Urinary bladder (tissue), 4 donors: ENCODE measurements around the gene ARHGAP22. TPM values are rescaled to one million over a fixed set of nuclear protein-coding genes. Genes with fewer than 3 reads are reported as not detected.
"Not testable (repeated sequence)": the region's sequence is repeated elsewhere in the genome, so short reads cannot be mapped to it uniquely, and the experiment has no call there.

Experiments used
- DNase-seq: peaks from one replicate; pipeline ENCODE4 v3.0.0-alpha.2; 2015; ENCODE audit errors: extremely low spot score
- H3K27ac ChIP-seq: one replicate; pipeline ENCODE4 v1.5.1; 2013; ENCODE audit warnings: low read depth, mild to moderate bottlenecking, moderate library complexity
- H3K36me3 ChIP-seq: one replicate; pipeline ENCODE4 v1.6.1; 2013; ENCODE audit warnings: mild to moderate bottlenecking, moderate library complexity; ENCODE audit not compliant: insufficient read depth
- H3K4me1 ChIP-seq: one replicate; pipeline ENCODE4 v1.6.1; 2013; ENCODE audit warnings: mild to moderate bottlenecking, moderate library complexity; ENCODE audit not compliant: insufficient read depth
- H3K4me3 ChIP-seq: one replicate; pipeline ENCODE4 v1.5.1; 2013; ENCODE audit warnings: low read depth, low read length
- WGBS: extraction: QIAGEN DNeasy Blood & Tissue Kit; methylation state at CpG from one replicate; pipeline ENCODE4 v1.1.7; 2013; 5-methylcytosine and 5-hydroxymethylcytosine counted together
- polyA plus RNA-seq: library from polyadenylated mRNA; stranded (reverse); fragments of 200-250 nt; gene quantifications from one replicate; pipeline ENCODE4 v1.2.3, GENCODE V29; 2013
- total RNA-seq: library from RNA; depleted of rRNA; stranded (reverse); fragments of >200 nt; gene quantifications from one replicate; pipeline ENCODE4 v1.2.3, GENCODE V29; 2014
- donor health status: healthy with polysubstance abuse.
- donor health status: healthy.

The ARHGAP22 gene
- total and polyA plus RNA-seq, 2 donors, result 2.3 to 6.0 TPM

DNA sequence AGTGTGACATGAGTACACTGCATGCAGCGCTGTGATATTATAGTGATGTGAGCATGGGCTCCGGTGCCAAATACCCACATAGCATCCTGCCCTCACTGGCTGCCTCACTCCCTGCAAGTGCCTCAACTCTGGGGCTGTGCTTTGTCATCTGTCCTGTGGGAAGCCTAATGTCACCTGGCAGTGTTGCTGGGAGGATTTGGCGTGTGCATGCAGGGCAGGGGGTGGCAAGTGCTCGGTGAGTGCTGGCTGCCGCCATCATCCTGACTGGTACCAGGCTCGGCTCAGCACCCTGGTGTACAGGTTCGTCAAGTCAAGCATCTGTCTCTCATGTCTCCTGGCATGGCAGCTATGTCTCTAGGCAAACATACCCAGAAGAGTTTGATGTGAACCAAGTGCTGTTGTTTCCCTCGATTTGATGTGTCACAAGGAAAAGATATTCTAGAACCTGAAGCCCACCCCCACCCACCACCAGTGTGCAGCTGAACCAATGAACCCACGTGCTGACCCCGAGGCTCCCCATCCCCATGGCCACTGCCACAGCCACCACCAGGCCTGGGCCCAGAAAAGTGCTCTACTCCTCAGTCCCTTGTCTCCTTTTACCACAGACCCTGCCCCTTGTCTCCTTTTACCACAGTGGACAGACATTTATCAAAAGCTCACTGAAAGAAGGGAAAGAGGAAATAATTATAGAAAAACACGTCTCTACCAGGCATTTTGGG is 162.6 kb downstream of the ARHGAP22 start:
- 84% methylated on average over 11 of the region's 11 CpGs for WGBS
- no peak for DNase-seq
- no peak overlapping the region for H3K4me3 ChIP-seq

GRCh38 chr10:48440771-48441170 is 164.1 kb downstream of the ARHGAP22 start:
- WGBS, result 97% methylated on average over 4 of the region's 4 CpGs
- H3K4me1 ChIP-seq, result no peaks in the 10 kb centered on the region

More for the DNA sequence above, 162.6 kb downstream of the ARHGAP22 start:
- H3K27ac ChIP-seq, result no peak overlapping the region
- H3K36me3 ChIP-seq, result no peaks in the 10 kb centered on the region
- no peaks in the 10 kb centered on the region for H3K4me1 ChIP-seq

DNA sequence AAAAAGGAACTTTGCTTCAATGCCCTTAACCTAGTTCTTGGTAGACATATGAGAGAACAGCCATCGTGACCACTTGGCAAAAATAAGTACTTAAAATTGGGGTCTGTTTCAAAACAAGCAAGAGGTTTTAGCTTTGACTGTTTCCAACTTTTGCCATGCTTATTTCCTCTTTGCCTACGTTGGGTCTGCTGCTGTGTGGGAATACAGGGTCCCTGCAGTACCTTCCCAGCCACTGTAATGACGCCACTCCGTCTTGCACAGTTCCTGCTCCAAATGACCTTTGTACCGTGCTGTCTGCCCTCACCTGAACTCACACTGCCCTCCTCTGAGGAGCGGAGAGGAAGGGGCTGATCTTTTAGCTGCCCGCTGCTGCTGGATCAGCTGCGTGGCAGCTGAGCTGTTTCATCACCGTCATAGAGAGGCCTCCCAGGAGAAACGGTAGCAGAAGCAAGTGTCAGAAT is 165.3 kb downstream of the ARHGAP22 start:
- no peak for DNase-seq
- Histone ChIP-seq H3K4me3 (no peak overlapping the region), H3K4me1 (no peaks in the 10 kb centered on the region), H3K36me3 (no peaks in the 10 kb centered on the region), H3K27ac (no peak overlapping the region)
- 71% methylated on average over 10 of the region's 10 CpGs for WGBS

More at GRCh38 chr10:48440771-48441170, 164.1 kb downstream of the ARHGAP22 start:
- Histone ChIP-seq H3K36me3 (no peaks in the 10 kb centered on the region), H3K4me3 (no peak overlapping the region), H3K27ac (no peak overlapping the region)
- no peak for DNase-seq

GRCh38 chr10:48439031-48439430 is 165.8 kb downstream of the ARHGAP22 start:
- no peak for DNase-seq
- H3K4me3 ChIP-seq, result no peak overlapping the region
- H3K4me1 ChIP-seq, result no peaks in the 10 kb centered on the region
- 82% methylated on average over 2 of the region's 2 CpGs for WGBS
- no peaks in the 10 kb centered on the region for H3K36me3 ChIP-seq
- H3K27ac ChIP-seq, result no peak overlapping the region

DNA sequence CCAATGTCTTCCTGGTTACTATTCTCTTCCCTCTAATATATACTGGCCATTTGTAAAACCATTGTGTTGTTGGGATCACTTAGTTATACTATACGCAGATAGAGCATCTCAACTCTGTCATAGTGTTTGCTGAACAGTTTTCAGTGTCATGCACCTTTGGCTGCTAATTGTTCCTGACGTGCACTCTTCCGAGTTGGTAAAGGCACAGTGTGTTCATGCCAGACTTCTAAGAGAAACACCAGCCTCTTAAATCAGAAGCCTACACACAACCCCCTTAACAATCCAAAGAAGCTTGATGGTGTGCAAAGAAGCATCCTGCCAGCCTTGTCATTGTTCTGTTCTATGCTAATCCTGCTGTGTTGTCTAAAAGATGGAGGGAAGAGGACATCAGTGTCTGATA is 167.3 kb downstream of the ARHGAP22 start:
- 91% methylated on average over 3 of the region's 3 CpGs for WGBS
- H3K4me1 ChIP-seq, result no peaks in the 10 kb centered on the region
- DNase-seq, result no peak
- no peak overlapping the region for H3K4me3 ChIP-seq
- no peak overlapping the region for H3K27ac ChIP-seq
- H3K36me3 ChIP-seq, result no peaks in the 10 kb centered on the region

DNA sequence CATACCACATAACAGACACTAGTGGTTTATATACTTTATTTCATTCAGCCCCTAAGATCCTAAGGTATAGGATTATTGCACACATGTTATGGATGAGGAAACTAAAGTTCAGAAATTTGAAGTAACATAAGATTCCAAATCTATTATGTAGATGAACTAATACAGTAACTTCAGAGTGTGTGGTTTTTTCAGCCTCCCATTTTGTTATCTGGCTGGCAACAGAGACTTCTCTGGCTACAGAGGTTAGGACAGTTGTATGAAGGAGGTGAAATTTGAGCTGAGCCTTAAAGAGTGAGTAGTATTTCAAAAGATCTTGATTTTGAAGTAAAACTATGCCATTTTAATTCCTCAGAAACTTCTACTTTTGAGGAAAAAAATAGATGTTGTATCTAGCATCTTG is 173.0 kb downstream of the ARHGAP22 start:
- DNase-seq, result no peak
- H3K27ac ChIP-seq, result no peak overlapping the region
- peaks cover 4% of the 10 kb centered on the region for H3K36me3 ChIP-seq
- no peaks in the 10 kb centered on the region for H3K4me1 ChIP-seq
- H3K4me3 ChIP-seq, result no peak overlapping the region

- no peak for DNase-seq
- Histone ChIP-seq H3K4me3 (no peak overlapping the region), H3K36me3 (peaks cover 4% of the 10 kb centered on the region), H3K4me1 (no peaks in the 10 kb centered on the region), H3K27ac (no peak overlapping the region)
- WGBS, result 91% methylated on average over 4 of the region's 4 CpGs
Observed at GRCh38 chr10:48430402-48430993, 174.4 kb downstream of the ARHGAP22 start.

- H3K36me3 ChIP-seq, result peaks cover 4% of the 10 kb centered on the region
- DNase-seq, result no peak
- H3K27ac ChIP-seq, result no peak overlapping the region
- H3K4me3 ChIP-seq, result no peak overlapping the region
- no peaks in the 10 kb centered on the region for H3K4me1 ChIP-seq
- WGBS, result 99% methylated on average over 1 of the region's 1 CpG
Observed at GRCh38 chr10:48429309-48429708, 175.6 kb downstream of the ARHGAP22 start.

- Histone ChIP-seq H3K4me3 (no peak overlapping the region), H3K4me1 (no peaks in the 10 kb centered on the region), H3K36me3 (peaks cover 4% of the 10 kb centered on the region), H3K27ac (no peak overlapping the region)
- WGBS, result 99% methylated on average over 3 of the region's 3 CpGs
- DNase-seq, result no peak
Observed at GRCh38 chr10:48428896-48429295, 176.0 kb downstream of the ARHGAP22 start.

DNA sequence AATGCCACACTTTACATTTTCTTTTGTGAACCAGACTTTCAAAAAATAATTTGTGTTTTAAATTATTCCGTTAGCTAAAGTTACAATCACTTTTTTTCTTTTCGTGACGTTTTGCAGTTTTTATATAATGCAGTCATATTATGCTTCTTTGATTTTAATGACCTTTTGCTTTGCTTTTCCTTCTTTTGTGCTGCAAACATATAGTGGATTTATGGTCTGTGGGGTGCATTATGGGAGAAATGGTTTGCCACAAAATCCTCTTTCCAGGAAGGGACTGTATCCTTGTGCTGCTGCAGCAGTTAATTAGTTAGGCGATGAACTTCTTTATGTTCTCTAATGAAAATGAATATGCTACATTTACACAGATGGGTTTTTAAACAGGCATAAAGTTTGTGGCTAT is 181.0 kb downstream of the ARHGAP22 start:
- Histone ChIP-seq H3K4me3 (no peak overlapping the region), H3K4me1 (no peaks in the 10 kb centered on the region), H3K27ac (no peak overlapping the region), H3K36me3 (no peaks in the 10 kb centered on the region)
- DNase-seq, result no peak
- 90% methylated on average over 4 of the region's 4 CpGs for WGBS

- not testable (repeated sequence) for H3K36me3 ChIP-seq, H3K27ac ChIP-seq, DNase-seq, H3K4me3 ChIP-seq, H3K4me1 ChIP-seq
- 93% methylated on average over 2 of the region's 2 CpGs for WGBS
Observed at GRCh38 chr10:48421862-48422261, 183.0 kb downstream of the ARHGAP22 start.

DNA sequence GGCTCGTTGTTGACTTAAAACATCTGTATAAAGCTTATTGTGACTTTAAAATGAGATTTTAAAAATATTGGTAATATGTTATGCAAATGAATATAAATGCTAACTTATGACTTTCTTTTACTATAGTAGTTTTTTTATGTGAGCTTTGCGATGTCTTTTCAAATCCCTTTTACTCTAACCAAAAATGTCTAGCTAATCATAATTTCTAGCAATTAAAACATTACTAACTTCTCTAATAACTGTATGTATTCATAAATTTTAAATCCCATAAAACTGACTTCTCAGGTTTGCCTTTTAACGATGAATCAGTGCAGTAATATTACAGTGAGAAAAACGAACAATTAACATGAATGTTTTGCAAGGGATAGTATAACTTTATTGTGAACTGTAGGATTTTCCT is 185.2 kb downstream of the ARHGAP22 start:
- DNase-seq, result no peak
- H3K27ac ChIP-seq, result no peak overlapping the region
- no peak overlapping the region for H3K4me3 ChIP-seq
- H3K36me3 ChIP-seq, result no peaks in the 10 kb centered on the region
- no peaks in the 10 kb centered on the region for H3K4me1 ChIP-seq
- WGBS, result 96% methylated on average over 4 of the region's 4 CpGs

DNA sequence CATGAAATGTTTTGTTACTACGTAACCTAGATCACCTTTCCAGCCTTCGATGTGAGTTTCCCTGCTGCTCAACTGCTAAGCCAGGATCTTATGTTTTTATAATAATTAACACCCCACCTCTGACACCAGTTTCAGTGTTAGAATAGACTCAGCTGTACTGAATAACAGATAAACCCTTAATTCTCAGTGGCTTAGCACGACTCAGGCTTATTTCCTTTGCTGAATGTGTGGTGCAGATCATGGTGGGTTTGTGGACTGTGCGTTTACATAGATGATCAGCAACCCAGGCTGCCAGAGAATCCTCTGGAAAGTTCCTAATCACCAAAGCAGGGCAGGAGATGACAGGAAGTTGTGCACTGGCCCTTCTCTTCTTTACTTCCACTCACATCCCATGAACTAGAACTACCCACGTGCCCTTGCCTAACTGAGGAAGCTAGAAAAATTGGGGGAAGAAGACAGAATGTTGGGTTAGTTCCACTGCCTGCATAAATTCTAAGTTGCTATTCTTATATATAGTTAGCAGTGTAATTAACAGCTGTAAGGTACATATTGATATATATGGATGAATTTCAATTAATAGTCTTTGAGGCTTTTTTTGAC is 186.6 kb downstream of the ARHGAP22 start:
- no peak for DNase-seq
- Histone ChIP-seq H3K36me3 (no peaks in the 10 kb centered on the region), H3K4me3 (no peak overlapping the region), H3K27ac (no peak overlapping the region), H3K4me1 (no peaks in the 10 kb centered on the region)
- WGBS, result 86% methylated on average over 5 of the region's 5 CpGs

DNA sequence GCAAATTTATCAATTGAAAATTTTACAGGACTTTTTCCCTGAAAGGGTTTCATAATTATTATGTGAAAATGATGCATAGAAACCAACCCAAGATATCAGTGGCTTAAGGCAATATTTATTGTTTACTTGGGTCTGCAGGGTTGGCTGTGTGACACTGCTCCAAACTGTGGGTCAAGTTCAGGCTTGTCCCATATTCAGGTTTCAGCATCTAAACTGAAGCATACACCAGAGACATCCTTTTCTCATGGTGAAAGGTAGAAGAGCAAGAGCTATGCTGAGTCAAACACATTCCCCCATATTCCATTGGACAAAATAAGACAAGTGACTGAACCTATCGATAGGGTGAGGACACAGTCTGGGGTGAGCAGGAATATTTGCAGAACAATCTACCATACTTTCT is 187.5 kb downstream of the ARHGAP22 start:
- no peaks in the 10 kb centered on the region for H3K4me1 ChIP-seq
- WGBS, result 87% methylated on average over 1 of the region's 1 CpG
- H3K27ac ChIP-seq, result no peak overlapping the region
- H3K4me3 ChIP-seq, result no peak overlapping the region
- peaks cover 2% of the 10 kb centered on the region for H3K36me3 ChIP-seq
- DNase-seq, result no peak
